Stimulated activated CD4-positive, alpha-beta T cell treated with anti-CD3 and anti-CD28 coated beads, Interleukin-12 subunit alpha, Interleukin-12 subunit beta, amount 100 ng/mL, for 24 hours (primary cell): ENCODE data around the gene LCN6.

Experiments used
- DNase-seq, 2 experiments: peaks; one replicate each; pipeline ENCODE4 v3.0.0-alpha.2; 2020; ENCODE audit warnings: low read depth in 2 of 2

LCN6 gene

DNA sequence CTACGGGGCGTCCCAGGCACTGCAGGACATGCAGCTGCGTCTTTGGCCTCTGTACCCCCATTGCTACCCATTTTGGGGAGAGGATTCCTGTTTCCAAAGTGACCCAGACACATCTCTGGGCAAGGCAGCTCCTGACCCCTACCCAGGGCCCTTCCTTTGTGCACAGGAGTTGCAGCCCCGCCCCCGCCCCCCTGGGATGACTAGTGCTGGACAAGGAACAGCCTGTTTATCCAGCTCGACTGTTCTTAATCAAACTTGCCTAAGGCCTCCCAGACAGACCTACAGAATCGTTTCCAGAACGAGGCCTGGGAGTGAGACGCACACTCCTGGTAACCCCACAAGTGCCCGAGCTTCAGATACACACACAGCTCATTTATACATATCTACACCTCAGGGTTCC, 22.7 kb downstream of the LCN6 start:
- no peak for DNase-seq

GRCh38 chr9:136724772-136725171, 23.6 kb downstream of the LCN6 start:
- DNase-seq = no peak

- DNase-seq = no peak
These were observed 24.3 kb downstream of the LCN6 start for GRCh38 chr9:136723989-136724388.

DNA sequence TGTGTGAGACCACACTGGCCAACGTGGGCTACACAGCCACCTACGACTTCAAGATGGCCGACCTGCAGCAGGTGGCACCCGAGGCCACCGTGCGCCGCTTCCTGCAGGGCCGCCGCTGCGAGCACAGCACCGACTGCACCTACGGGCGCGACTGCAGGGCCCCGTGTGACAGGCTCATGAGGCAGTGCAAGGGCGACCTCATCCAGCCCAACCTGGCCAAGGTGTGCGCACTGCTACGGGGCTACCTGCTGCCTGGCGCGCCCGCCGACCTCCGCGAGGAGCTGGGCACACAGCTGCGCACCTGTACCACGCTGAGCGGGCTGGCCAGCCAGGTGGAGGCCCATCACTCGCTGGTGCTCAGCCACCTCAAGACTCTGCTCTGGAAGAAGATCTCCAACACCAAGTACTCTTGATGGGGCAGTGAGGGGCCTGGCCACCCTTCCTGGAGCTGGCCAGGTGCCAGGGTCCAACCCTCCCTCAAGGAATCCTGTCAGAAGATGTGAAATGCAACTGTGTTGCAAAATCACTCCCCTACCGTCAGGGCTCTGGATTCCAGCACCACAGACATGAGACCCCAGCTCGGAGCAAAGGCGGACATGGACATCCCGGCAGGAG, 24.9 kb downstream of the LCN6 start:
- DNase-seq = no peak

DNA sequence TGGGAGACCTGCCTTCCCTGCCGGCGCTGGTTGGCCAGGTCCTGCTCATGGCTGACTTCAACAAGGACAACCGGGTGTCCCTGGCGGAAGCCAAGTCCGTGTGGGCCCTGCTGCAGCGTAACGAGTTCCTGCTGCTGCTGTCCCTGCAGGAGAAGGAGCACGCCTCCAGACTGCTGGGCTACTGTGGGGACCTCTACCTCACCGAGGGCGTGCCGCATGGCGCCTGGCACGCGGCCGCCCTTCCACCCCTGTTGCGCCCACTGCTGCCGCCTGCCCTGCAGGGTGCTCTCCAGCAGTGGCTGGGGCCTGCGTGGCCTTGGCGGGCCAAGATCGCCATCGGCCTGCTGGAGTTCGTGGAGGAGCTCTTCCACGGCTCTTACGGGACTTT, 25.4 kb downstream of the LCN6 start:
- no peak for DNase-seq

DNA sequence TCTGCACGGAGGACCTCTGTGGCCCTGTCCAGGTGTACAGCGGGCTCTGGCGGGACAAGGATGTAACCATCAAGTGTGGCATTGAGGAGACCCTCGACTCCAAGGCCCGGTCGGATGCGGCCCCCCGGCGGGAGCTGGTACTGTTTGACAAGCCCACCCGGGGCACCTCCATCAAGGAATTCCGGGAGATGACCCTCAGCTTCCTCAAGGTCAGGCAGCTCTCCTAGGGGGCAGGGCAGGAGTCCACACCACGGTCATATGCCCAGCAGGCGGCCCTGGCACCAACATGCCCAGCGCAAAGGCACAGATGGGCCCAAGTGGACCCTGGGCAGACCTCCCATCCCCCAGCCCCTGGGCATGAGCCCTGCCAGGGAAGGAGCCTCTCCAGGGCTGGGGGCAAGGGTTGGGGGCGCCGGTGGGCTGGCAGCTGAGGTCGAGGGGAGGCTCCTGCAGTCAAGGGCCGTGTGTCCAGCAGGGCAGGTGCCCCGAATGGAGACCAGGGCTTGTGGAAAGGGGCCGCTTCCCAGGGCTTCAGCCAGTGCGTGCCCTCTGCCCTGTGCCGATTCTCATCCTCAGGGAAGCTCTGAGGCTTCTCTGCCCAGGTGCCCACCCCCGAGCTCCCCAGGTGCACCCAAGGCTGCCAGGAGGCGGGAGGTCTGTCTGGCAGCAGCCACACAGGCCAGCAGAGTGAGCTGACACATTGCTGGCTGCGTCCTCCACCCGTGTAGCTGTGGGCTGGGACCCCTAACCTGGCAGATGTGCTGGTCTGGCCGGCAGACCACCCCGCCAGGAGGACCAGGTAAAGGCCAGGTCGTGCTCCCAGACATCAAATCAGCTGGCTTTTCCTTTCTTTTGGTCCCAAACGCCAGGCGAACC, 26.0 kb downstream of the LCN6 start:
- no peak for DNase-seq

- no peak for DNase-seq
These were observed 26.8 kb downstream of the LCN6 start for GRCh38 chr9:136721339-136722092.

- no peak for DNase-seq
These were observed 27.4 kb downstream of the LCN6 start for GRCh38 chr9:136720898-136721338.

GRCh38 chr9:136720251-136720897, 28.0 kb downstream of the LCN6 start:
- no peak for DNase-seq

DNA sequence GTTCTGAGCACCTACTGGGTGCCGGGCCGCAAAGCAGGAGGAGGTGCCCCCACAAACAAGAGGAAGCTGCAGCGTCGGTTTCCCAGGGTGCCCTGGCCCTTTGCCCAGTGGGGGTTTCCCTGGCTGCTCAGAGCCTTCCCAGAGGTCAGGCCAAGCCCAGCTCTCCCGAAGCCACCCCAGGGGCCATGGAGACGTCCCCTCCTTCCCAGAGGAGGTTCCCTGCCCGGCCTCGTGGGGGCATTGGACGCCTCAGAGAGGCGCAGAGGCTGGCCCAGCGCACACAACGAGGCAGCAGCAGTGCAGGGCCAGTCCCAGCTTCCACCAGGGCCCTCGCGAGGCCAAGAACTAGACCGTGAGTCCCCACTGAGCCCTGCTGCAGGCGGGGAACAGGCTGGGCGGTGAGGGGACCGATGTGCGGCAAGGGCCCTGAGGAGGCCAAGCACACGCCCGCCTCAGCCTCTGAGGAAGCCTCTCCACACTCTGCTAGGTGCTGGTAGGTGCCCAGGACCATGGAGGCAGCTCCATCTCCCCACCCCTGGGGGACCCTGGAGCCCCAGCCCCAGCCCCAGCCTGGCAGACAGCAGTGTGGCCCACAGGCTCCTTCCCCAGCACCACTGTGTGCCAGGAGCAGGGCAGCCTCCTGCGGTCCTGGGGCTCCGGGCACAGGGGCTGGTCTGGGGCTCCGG, 29.0 kb downstream of the LCN6 start:
- DNase-seq = no peak

DNA sequence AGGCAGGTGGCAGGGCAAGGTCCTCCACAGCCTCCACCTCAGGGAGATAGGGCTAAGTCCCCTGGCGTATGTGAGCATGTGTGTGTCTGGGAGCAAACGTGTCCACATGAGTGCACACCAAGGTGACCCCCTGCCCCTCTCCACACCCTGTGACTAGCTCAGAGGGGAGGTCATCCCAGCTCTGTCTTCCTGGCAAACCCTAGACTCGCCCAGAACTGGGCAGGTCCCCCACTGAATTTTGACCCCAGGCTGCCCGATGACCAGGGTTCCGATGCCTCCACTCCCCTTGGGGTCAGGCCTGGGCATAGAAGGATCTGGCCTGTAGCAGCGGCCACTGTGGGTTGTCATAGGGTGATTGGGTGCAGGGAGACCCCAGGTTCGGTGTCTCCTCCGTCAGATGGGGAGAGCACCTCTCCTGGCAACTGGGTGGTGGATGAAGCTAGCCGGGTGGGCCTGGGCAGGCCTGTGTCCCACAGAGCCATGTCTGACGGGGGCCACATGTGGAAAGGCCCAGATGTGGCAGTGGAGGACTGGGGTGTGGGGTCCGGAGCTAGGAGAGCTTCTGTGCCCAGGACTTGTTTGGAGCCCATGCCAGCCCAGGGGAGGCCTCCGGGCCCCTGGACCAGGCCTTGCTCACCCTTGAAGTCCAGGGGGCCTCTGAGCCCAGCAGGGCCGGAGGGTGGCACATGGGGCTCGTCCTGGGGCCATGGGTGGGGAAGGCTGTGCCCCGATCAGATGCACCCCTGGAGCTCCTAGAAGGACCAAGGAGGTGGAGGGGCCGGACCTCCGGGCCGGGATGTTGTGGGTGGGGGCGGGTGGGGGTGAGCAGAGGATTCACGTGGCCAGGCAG, 29.8 kb downstream of the LCN6 start:
- no peak for DNase-seq

DNA sequence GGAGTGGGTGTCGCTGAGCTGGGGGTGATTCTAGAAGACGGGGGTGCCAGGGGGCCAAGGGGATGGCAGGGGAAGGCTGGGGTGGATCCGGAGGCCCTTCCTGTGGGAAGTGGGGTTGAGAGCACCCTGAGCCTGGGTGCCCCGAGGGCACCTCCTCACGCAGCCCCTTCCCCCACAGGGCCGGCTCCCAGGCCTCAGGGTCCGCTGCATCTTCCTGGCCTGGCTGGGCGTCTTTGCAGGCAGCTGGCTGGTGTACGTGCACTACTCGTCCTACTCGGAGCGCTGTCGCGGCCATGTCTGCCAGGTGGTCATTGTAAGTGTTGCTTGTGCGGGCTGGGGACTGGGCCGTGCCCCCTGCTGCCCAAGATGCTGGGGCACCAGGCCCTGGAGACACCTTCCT, 30.9 kb downstream of the LCN6 start:
- no peak for DNase-seq

DNA sequence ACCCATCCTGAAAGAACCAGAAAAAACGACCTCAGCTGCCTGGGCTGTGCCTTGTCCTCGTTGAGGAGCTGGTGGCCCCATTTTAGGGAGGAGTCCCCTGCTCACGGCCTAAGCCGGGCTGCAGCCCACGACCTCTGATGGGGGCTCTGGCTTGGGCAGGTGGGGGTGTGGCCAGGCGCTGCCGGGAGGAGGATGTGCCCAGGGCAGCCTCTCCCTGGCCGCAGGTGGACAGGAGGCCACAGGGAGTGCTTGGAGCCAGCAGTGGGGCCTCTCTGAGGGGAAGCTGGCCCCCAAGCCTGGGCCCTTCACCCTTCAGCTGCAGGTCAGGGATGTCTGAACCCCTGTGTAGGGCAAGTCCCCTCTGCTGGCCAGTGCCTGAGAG, 33.4 kb downstream of the LCN6 start:
- DNase-seq = no peak

GRCh38 chr9:136714096-136714892, 34.0 kb downstream of the LCN6 start:
- no peak for DNase-seq

DNA sequence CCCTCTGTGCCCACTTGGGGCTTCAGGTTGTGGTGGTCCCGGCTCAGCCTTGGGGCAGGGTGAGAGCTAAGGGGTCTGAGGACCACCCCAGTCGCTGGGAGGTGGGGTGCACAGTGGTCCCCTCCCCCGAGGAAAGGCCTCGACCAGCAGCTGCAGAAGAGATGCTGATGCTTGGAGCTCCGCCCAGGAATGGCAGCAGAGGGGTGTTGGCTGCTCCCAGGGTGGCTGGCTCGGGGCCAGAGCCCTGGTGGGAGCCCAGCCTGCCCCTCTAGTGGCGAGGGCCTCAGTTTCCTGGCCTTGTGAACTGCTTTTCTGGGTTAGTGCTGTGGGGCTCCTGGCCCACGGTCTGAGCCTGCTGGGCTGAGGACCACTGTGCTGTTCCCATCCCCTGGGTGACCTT, 34.8 kb downstream of the LCN6 start:
- no peak for DNase-seq

GRCh38 chr9:136712690-136713544, 35.4 kb downstream of the LCN6 start:
- DNase-seq = no peak

- DNase-seq = no peak
These were observed 36.3 kb downstream of the LCN6 start, which contains the start of gene DIPK1B for GRCh38 chr9:136711751-136712689. TSS of gene DIPK1B (plus strand) at chr9:136712572. CDS start at chr9:136712666, 94 bp downstream.
